ENCODE results near the gene ESRRA. TPM values are rescaled to one million over a fixed set of nuclear protein-coding genes. Genes with fewer than 3 reads are reported as not detected.

Gene ESRRA
- total RNA-seq, 1 experiment from 2014 or later, result 66.9 TPM

- H3K27me3 Mint-ChIP-seq (ENCODE audit: insufficient read depth, unreplicated experiment), result peaks cover 16% of the 10 kb centered on the region
- no peaks in the 10 kb centered on the region for H3K4me1 Mint-ChIP-seq (ENCODE audit: low read depth, unreplicated experiment)
- no peaks in the 10 kb centered on the region for H3K9me3 ChIP-seq
- intact Hi-C loops (cut with micrococcal nuclease; ENCODE audit: unreplicated experiment), result no loop called here
- H3K4me3 Mint-ChIP-seq (ENCODE audit: unreplicated experiment), result no peak overlapping the region
- TF ChIP-seq, protein P1, sequence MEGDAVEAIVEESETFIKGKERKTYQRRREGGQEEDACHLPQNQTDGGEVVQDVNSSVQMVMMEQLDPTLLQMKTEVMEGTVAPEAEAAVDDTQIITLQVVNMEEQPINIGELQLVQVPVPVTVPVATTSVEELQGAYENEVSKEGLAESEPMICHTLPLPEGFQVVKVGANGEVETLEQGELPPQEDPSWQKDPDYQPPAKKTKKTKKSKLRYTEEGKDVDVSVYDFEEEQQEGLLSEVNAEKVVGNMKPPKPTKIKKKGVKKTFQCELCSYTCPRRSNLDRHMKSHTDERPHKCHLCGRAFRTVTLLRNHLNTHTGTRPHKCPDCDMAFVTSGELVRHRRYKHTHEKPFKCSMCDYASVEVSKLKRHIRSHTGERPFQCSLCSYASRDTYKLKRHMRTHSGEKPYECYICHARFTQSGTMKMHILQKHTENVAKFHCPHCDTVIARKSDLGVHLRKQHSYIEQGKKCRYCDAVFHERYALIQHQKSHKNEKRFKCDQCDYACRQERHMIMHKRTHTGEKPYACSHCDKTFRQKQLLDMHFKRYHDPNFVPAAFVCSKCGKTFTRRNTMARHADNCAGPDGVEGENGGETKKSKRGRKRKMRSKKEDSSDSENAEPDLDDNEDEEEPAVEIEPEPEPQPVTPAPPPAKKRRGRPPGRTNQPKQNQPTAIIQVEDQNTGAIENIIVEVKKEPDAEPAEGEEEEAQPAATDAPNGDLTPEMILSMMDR (IDR thresholded peaks at IDR 0.05; ENCODE audit: insufficient read depth in 1 of 2, low read depth in 1 of 2, low read length in 1 of 2, severe bottlenecking in 1 of 2, unreplicated experiment in 1 of 2), result no peak
- H3K36me3 ChIP-seq (ENCODE audit: control insufficient read depth, insufficient read depth, low read length), result no peaks in the 10 kb centered on the region
- no peak overlapping the region for H3K4me3 ChIP-seq (ENCODE audit: low read depth, low read length)
- H3K9me3 Mint-ChIP-seq (ENCODE audit: unreplicated experiment), result no peaks in the 10 kb centered on the region
- BruUV-seq (replicated peaks), result no TSS peak
- H3K27me3 ChIP-seq (replicated peaks; ENCODE audit: control insufficient read depth, insufficient read depth, low read length), result peaks cover 4% of the 10 kb centered on the region
- H3K36me3 Mint-ChIP-seq (ENCODE audit: insufficient read depth, unreplicated experiment), result peaks cover 5% of the 10 kb centered on the region
- ChIA-PET POLR2A (no interaction called here), CTCF (interaction anchor here (0.6 to 1.6 kb wide), 2 partner anchors 9 kb away, joined by 3 to 5 read pairs; partner anchors contain the start of gene ESRRA)
- no peak for DNase-seq
- no peak overlapping the region for H3K27ac Mint-ChIP-seq (ENCODE audit: unreplicated experiment)
- H3K4me1 ChIP-seq, result peaks cover 12% of the 10 kb centered on the region
Measured at GRCh38 chr11:64295760-64296159, 9.6 kb upstream of the ESRRA start.

GRCh38 chr11:64296236-64296635 lies 9.1 kb upstream of the ESRRA start:
- Mint-ChIP-seq H3K27ac (ENCODE audit: unreplicated experiment) (no peak overlapping the region), H3K9me3 (ENCODE audit: unreplicated experiment) (no peaks in the 10 kb centered on the region), H3K27me3 (ENCODE audit: insufficient read depth, unreplicated experiment) (peaks cover 14% of the 10 kb centered on the region), H3K4me3 (ENCODE audit: unreplicated experiment) (no peak overlapping the region), H3K36me3 (ENCODE audit: insufficient read depth, unreplicated experiment) (peaks cover 5% of the 10 kb centered on the region), H3K4me1 (ENCODE audit: low read depth, unreplicated experiment) (no peaks in the 10 kb centered on the region)
- Histone ChIP-seq H3K4me1 (peaks cover 11% of the 10 kb centered on the region), H3K36me3 (ENCODE audit: control insufficient read depth, insufficient read depth, low read length) (no peaks in the 10 kb centered on the region), H3K27me3 (replicated peaks; ENCODE audit: control insufficient read depth, insufficient read depth, low read length) (peaks cover 4% of the 10 kb centered on the region), H3K9me3 (no peaks in the 10 kb centered on the region), H3K4me3 (ENCODE audit: low read depth, low read length) (no peak overlapping the region)
- ChIA-PET CTCF (interaction anchor here (1.6 kb wide), 1 partner anchor 9 kb away, joined by 5 read pairs; the partner anchor contains the start of gene ESRRA), POLR2A (no interaction called here)
- TF ChIP-seq, protein P1 (IDR thresholded peaks at IDR 0.05; ENCODE audit: insufficient read depth in 1 of 2, low read depth in 1 of 2, low read length in 1 of 2, severe bottlenecking in 1 of 2, unreplicated experiment in 1 of 2), result no peak
- no TSS peak for BruUV-seq (replicated peaks)
- intact Hi-C loops (cut with micrococcal nuclease; ENCODE audit: unreplicated experiment), result no loop called here
- no peak for DNase-seq

GRCh38 chr11:64296830-64297698 lies 8.3 kb upstream of the ESRRA start:
- Histone ChIP-seq H3K4me1 (peaks cover 5% of the 10 kb centered on the region), H3K27me3 (replicated peaks; ENCODE audit: control insufficient read depth, insufficient read depth, low read length) (peaks cover 4% of the 10 kb centered on the region), H3K4me3 (ENCODE audit: low read depth, low read length) (no peak overlapping the region), H3K9me3 (no peaks in the 10 kb centered on the region), H3K36me3 (ENCODE audit: control insufficient read depth, insufficient read depth, low read length) (no peaks in the 10 kb centered on the region)
- peaks cover 14% of the 10 kb centered on the region for H3K27me3 Mint-ChIP-seq (ENCODE audit: insufficient read depth, unreplicated experiment)
- BruUV-seq (replicated peaks), result no TSS peak
- peaks cover 5% of the 10 kb centered on the region for H3K36me3 Mint-ChIP-seq (ENCODE audit: insufficient read depth, unreplicated experiment)
- H3K4me1 Mint-ChIP-seq (ENCODE audit: low read depth, unreplicated experiment), result no peaks in the 10 kb centered on the region
- intact Hi-C loops (cut with micrococcal nuclease; ENCODE audit: unreplicated experiment), result no loop called here
- no peak overlapping the region for H3K27ac Mint-ChIP-seq (ENCODE audit: unreplicated experiment)
- H3K9me3 Mint-ChIP-seq (ENCODE audit: unreplicated experiment), result no peaks in the 10 kb centered on the region
- POLR2A ChIA-PET, result no interaction called here
- TF ChIP-seq, protein P1 (IDR thresholded peaks at IDR 0.05; ENCODE audit: insufficient read depth in 1 of 2, low read depth in 1 of 2, low read length in 1 of 2, severe bottlenecking in 1 of 2, unreplicated experiment in 1 of 2), result no peak
- CTCF ChIA-PET, result interaction anchor here (1.6 kb wide), 1 partner anchor 8 kb away, joined by 5 read pairs; the partner anchor contains the start of gene ESRRA
- no peak for DNase-seq
- no peak overlapping the region for H3K4me3 Mint-ChIP-seq (ENCODE audit: unreplicated experiment)
